Fibroblast of lung (primary cell): ENCODE measurements around the gene VTI1A.

ENCODE experiments used
- EZH2 ChIP-seq: IDR thresholded peaks from 2 replicates; pipeline ENCODE4 v1.5.1; 2012; ENCODE audit warnings: low read length, control low read depth, mild to moderate bottlenecking; ENCODE audit errors: missing control alignments
- TF ChIP-seq, protein P1 (sequence below), 2 donors: IDR thresholded peaks in 1 of 2; conservative IDR thresholded peaks in 1 of 2; 1 replicate in 1 of 2; 2 replicates in 1 of 2; pipeline ENCODE4 v1.5.1; 2011 to 2012; ENCODE audit warnings: low read length in 2 of 2, control low read depth in 1 of 2, inconsistent platforms in 1 of 2, low read depth in 1 of 2, mild to moderate bottlenecking in 1 of 2

DNA sequence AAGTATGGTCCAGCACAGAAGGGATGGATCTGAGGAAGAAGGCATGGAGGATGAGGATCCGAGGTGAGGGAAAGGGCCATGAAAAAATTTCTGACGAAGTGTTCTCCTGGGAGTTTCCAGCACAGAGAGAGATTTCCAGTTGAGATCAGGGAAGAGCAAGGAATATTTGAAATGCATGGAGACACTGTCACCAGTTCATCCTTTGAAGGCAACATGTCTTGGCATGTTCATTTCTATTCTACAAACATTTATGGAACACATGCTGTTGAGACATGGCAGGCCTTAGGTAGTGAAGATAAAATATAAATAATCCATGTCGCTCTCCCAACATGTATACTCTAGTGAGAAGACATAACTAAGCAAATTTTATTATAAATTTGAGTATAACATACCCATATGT is 269.1 kb downstream of the VTI1A start:
- TF ChIP-seq, protein P1, sequence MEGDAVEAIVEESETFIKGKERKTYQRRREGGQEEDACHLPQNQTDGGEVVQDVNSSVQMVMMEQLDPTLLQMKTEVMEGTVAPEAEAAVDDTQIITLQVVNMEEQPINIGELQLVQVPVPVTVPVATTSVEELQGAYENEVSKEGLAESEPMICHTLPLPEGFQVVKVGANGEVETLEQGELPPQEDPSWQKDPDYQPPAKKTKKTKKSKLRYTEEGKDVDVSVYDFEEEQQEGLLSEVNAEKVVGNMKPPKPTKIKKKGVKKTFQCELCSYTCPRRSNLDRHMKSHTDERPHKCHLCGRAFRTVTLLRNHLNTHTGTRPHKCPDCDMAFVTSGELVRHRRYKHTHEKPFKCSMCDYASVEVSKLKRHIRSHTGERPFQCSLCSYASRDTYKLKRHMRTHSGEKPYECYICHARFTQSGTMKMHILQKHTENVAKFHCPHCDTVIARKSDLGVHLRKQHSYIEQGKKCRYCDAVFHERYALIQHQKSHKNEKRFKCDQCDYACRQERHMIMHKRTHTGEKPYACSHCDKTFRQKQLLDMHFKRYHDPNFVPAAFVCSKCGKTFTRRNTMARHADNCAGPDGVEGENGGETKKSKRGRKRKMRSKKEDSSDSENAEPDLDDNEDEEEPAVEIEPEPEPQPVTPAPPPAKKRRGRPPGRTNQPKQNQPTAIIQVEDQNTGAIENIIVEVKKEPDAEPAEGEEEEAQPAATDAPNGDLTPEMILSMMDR (conservative IDR thresholded peaks at IDR 0.05 in 1 of 2, IDR thresholded peaks at IDR 0.05 in 1 of 2; ENCODE audit: low read depth in 1 of 2, low read length in 2 of 2): no peak
- no peak for TF ChIP-seq EZH2
